ENCODE measurements around the gene SOWAHA.
"Not testable (repeated sequence)": the region's sequence is repeated elsewhere in the genome, so short reads cannot be mapped to it uniquely, and the experiment has no call there.

The SOWAHA gene

GRCh38 chr5:132785365-132785764, 27.7 kb upstream of the SOWAHA start:
- ATAC-seq (replicated peaks) (no peak), DNase-seq (no peak)
- H3K27me3 Mint-ChIP-seq, result peaks cover 23 to 28% of the 10 kb centered on the region in 2 donors
- no peak overlapping the region for H3K4me3 Mint-ChIP-seq
- H3K4me1 Mint-ChIP-seq (ENCODE audit: low read depth in 2 of 2), result no peaks in the 10 kb centered on the region
- no peaks in the 10 kb centered on the region for H3K9me3 Mint-ChIP-seq
- no peaks in the 10 kb centered on the region for H3K36me3 Mint-ChIP-seq (ENCODE audit: insufficient read depth)
- H3K27ac Mint-ChIP-seq, result no peak overlapping the region

GRCh38 chr5:132785864-132786263, 27.2 kb upstream of the SOWAHA start:
- Mint-ChIP-seq H3K4me1 (ENCODE audit: low read depth in 2 of 2) (no peaks in the 10 kb centered on the region), H3K27ac (no peak overlapping the region), H3K9me3 (no peaks in the 10 kb centered on the region), H3K36me3 (ENCODE audit: insufficient read depth) (no peaks in the 10 kb centered on the region), H3K4me3 (no peak overlapping the region), H3K27me3 (peaks cover 23 to 28% of the 10 kb centered on the region in 2 donors)
- ATAC-seq (replicated peaks) (no peak), DNase-seq (no peak)

GRCh38 chr5:132787076-132787475, 26.0 kb upstream of the SOWAHA start:
- DNase-seq (no peak), ATAC-seq (replicated peaks) (no peak)
- H3K36me3 Mint-ChIP-seq (ENCODE audit: insufficient read depth), result no peaks in the 10 kb centered on the region
- H3K27ac Mint-ChIP-seq, result no peak overlapping the region
- H3K4me3 Mint-ChIP-seq, result no peak overlapping the region
- H3K9me3 Mint-ChIP-seq, result no peaks in the 10 kb centered on the region
- no peaks in the 10 kb centered on the region for H3K4me1 Mint-ChIP-seq (ENCODE audit: low read depth in 2 of 2)
- peaks cover 22 to 27% of the 10 kb centered on the region in 2 donors for H3K27me3 Mint-ChIP-seq

GRCh38 chr5:132788508-132788907, 24.6 kb upstream of the SOWAHA start:
- Mint-ChIP-seq H3K27ac (no peak overlapping the region), H3K27me3 (peaks cover 32 to 38% of the 10 kb centered on the region in 2 donors), H3K9me3 (no peaks in the 10 kb centered on the region), H3K4me1 (ENCODE audit: low read depth in 2 of 2) (no peaks in the 10 kb centered on the region), H3K4me3 (no peak overlapping the region), H3K36me3 (ENCODE audit: insufficient read depth) (no peaks in the 10 kb centered on the region)
- DNase-seq, result no peak
- no peak for ATAC-seq (replicated peaks)

GRCh38 chr5:132788990-132789886, 23.9 kb upstream of the SOWAHA start:
- no peaks in the 10 kb centered on the region for H3K9me3 Mint-ChIP-seq
- no peaks in the 10 kb centered on the region for H3K36me3 Mint-ChIP-seq (ENCODE audit: insufficient read depth)
- H3K27ac Mint-ChIP-seq, result no peak overlapping the region
- DNase-seq (no peak), ATAC-seq (replicated peaks) (no peak)
- H3K27me3 Mint-ChIP-seq, result peaks cover 32 to 38% of the 10 kb centered on the region in 2 donors
- H3K4me1 Mint-ChIP-seq (ENCODE audit: low read depth in 2 of 2), result no peaks in the 10 kb centered on the region
- no peak overlapping the region for H3K4me3 Mint-ChIP-seq

- no peak for ATAC-seq (replicated peaks)
- H3K9me3 Mint-ChIP-seq, result no peaks in the 10 kb centered on the region
- H3K36me3 Mint-ChIP-seq (ENCODE audit: insufficient read depth), result no peaks in the 10 kb centered on the region
- no peak overlapping the region for H3K4me3 Mint-ChIP-seq
- H3K4me1 Mint-ChIP-seq (ENCODE audit: low read depth in 2 of 2), result no peaks in the 10 kb centered on the region
- peaks cover 27 to 30% of the 10 kb centered on the region in 2 donors for H3K27me3 Mint-ChIP-seq
- no peak for DNase-seq
- no peak overlapping the region for H3K27ac Mint-ChIP-seq
Observed at GRCh38 chr5:132790201-132790865, 22.8 kb upstream of the SOWAHA start.

- H3K9me3 Mint-ChIP-seq, result no peaks in the 10 kb centered on the region
- H3K27me3 Mint-ChIP-seq, result peaks cover 20 to 29% of the 10 kb centered on the region in 2 donors
- H3K36me3 Mint-ChIP-seq (ENCODE audit: insufficient read depth), result no peaks in the 10 kb centered on the region
- no peak overlapping the region for H3K27ac Mint-ChIP-seq
- no peak overlapping the region for H3K4me3 Mint-ChIP-seq
- DNase-seq (no peak), ATAC-seq (replicated peaks) (no peak)
- H3K4me1 Mint-ChIP-seq (ENCODE audit: low read depth in 2 of 2), result no peaks in the 10 kb centered on the region
Observed at GRCh38 chr5:132791026-132791425, 22.1 kb upstream of the SOWAHA start.

GRCh38 chr5:132797651-132798050, 15.5 kb upstream of the SOWAHA start:
- H3K9me3 Mint-ChIP-seq, result no peaks in the 10 kb centered on the region
- ATAC-seq (replicated peaks), result no peak
- no peaks in the 10 kb centered on the region for H3K4me1 Mint-ChIP-seq (ENCODE audit: low read depth in 2 of 2)
- H3K27ac Mint-ChIP-seq, result no peak overlapping the region
- H3K4me3 Mint-ChIP-seq, result no peak overlapping the region
- no peaks in the 10 kb centered on the region for H3K36me3 Mint-ChIP-seq (ENCODE audit: insufficient read depth)
- H3K27me3 Mint-ChIP-seq, result peaks cover 34 to 62% of the 10 kb centered on the region in 2 donors
- no peak for DNase-seq

- no peaks in the 10 kb centered on the region for H3K4me1 Mint-ChIP-seq (ENCODE audit: low read depth in 2 of 2)
- peaks cover 46 to 72% of the 10 kb centered on the region in 2 donors for H3K27me3 Mint-ChIP-seq
- no peak overlapping the region for H3K4me3 Mint-ChIP-seq
- no peak overlapping the region for H3K27ac Mint-ChIP-seq
- DNase-seq (no peak), ATAC-seq (replicated peaks) (no peak)
- no peaks in the 10 kb centered on the region for H3K9me3 Mint-ChIP-seq
- H3K36me3 Mint-ChIP-seq (ENCODE audit: insufficient read depth), result no peaks in the 10 kb centered on the region
Observed at GRCh38 chr5:132799392-132799791, 13.7 kb upstream of the SOWAHA start.

- Mint-ChIP-seq H3K36me3 (ENCODE audit: insufficient read depth) (no peaks in the 10 kb centered on the region), H3K4me3 (no peak overlapping the region), H3K9me3 (no peaks in the 10 kb centered on the region), H3K4me1 (ENCODE audit: low read depth in 2 of 2) (no peaks in the 10 kb centered on the region), H3K27me3 (peaks cover 58 to 83% of the 10 kb centered on the region in 2 donors), H3K27ac (no peak overlapping the region)
- DNase-seq (no peak), ATAC-seq (replicated peaks) (no peak)
Observed at GRCh38 chr5:132800545-132800944, 12.6 kb upstream of the SOWAHA start.

- no peak overlapping the region for H3K4me3 Mint-ChIP-seq
- DNase-seq, result no peak
- peaks cover 59 to 87% of the 10 kb centered on the region in 2 donors for H3K27me3 Mint-ChIP-seq
- no peak for ATAC-seq (replicated peaks)
- no peaks in the 10 kb centered on the region for H3K36me3 Mint-ChIP-seq (ENCODE audit: insufficient read depth)
- H3K4me1 Mint-ChIP-seq (ENCODE audit: low read depth in 2 of 2), result no peaks in the 10 kb centered on the region
- no peaks in the 10 kb centered on the region for H3K9me3 Mint-ChIP-seq
- H3K27ac Mint-ChIP-seq, result no peak overlapping the region
Observed at GRCh38 chr5:132802044-132802684, 10.9 kb upstream of the SOWAHA start.

- DNase-seq; H3K9me3 Mint-ChIP-seq; H3K4me1 Mint-ChIP-seq (ENCODE audit: low read depth in 2 of 2); H3K36me3 Mint-ChIP-seq (ENCODE audit: insufficient read depth); ATAC-seq (replicated peaks); H3K27ac Mint-ChIP-seq; H3K4me3 Mint-ChIP-seq: not testable (repeated sequence)
- H3K27me3 Mint-ChIP-seq, result peaks cover 59 to 92% of the 10 kb centered on the region in 2 donors
Observed at GRCh38 chr5:132802685-132803066, 10.4 kb upstream of the SOWAHA start.

GRCh38 chr5:132804219-132804618, 8.9 kb upstream of the SOWAHA start:
- not testable (repeated sequence) for H3K27ac Mint-ChIP-seq; ATAC-seq (replicated peaks); H3K4me1 Mint-ChIP-seq (ENCODE audit: low read depth in 2 of 2); H3K9me3 Mint-ChIP-seq; DNase-seq; H3K4me3 Mint-ChIP-seq; H3K36me3 Mint-ChIP-seq (ENCODE audit: insufficient read depth)
- peaks cover 63 to 94% of the 10 kb centered on the region in 2 donors for H3K27me3 Mint-ChIP-seq

Data from effector memory CD8-positive, alpha-beta T cell (primary cell).